ENCODE measurements around the gene CDON. TPM values are rescaled to one million over a fixed set of nuclear protein-coding genes. Genes with fewer than 3 reads are reported as not detected.

CDON gene
- total RNA-seq, 2 experiments from 2014 or later = 3.2 to 4.0 TPM

DNA sequence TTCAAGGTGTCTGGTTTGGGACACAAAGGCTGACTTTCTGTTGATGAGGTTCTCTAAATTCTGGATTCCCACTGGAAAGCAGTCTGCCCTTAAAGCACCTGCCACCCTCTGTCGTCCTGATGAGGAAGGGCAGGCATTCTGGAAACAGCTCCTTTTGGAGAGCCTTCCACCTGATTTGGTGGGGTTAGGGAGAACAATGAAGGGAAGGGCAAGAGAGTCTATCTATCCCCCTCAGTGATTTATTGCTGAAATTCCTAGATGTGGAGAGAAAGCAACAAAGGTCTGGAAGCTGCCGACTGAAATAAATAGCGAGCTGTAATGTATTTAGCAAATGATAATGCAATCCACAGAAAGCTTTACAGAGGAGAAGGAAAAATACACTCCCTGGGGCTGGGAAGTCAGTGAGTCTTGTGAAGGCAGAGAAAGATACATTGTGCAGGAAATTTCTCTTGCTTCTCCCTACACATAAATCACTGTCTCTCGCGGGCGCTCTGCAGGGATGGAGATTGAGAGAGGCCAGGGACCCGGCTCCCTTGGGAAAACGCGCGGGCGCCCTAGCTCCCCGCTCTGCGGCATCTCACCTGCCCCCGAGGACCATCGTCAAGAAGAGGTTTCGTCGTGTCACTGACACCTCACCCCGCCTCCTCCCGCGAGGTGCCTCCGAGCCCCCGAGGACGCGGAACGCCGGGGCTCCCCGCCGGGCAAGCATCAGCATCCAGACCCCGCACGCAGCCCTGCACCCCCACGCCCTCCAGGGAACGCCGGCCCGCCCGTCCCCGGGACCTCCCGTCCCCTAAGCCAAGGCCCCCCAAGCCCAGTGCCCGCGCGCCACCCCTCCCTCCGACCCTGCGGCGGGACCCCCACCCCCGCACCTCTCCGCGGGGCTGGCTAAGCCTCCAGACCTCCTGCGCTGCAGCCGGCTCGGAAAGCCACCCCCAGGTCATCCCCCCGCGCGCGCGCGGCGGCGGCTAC, 673 bp downstream of the CDON start:
- Mint-ChIP-seq H3K4me3 (peak overlapping the region; percentile 74), H3K9me3 (no peaks in the 10 kb centered on the region), H3K27me3 (peaks cover 28% of the 10 kb centered on the region), H3K36me3 (ENCODE audit: low read depth) (no peaks in the 10 kb centered on the region), H3K27ac (peak overlapping the region; percentile 13), H3K4me1 (ENCODE audit: low read depth) (peaks cover 6% of the 10 kb centered on the region)
- ATAC-seq = no peak
- peak; percentile 49 for DNase-seq
- intact Hi-C loops (cut with micrococcal nuclease) = no loop called here
- CTCF ChIA-PET = interaction anchor here (1.4 to 1.8 kb wide), 3 partner anchors 15 to 131 kb away, joined by 4 to 6 read pairs (median 5); no protein-coding TSS in a partner anchor
- POLR2A ChIA-PET = interaction anchor here (0.6 to 1.2 kb wide), 3 partner anchors 10 to 208 kb away, joined by 3 read pairs; no protein-coding TSS in a partner anchor
- TF ChIP-seq, protein P1, sequence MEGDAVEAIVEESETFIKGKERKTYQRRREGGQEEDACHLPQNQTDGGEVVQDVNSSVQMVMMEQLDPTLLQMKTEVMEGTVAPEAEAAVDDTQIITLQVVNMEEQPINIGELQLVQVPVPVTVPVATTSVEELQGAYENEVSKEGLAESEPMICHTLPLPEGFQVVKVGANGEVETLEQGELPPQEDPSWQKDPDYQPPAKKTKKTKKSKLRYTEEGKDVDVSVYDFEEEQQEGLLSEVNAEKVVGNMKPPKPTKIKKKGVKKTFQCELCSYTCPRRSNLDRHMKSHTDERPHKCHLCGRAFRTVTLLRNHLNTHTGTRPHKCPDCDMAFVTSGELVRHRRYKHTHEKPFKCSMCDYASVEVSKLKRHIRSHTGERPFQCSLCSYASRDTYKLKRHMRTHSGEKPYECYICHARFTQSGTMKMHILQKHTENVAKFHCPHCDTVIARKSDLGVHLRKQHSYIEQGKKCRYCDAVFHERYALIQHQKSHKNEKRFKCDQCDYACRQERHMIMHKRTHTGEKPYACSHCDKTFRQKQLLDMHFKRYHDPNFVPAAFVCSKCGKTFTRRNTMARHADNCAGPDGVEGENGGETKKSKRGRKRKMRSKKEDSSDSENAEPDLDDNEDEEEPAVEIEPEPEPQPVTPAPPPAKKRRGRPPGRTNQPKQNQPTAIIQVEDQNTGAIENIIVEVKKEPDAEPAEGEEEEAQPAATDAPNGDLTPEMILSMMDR (IDR thresholded peaks at IDR 0.05) = no peak

DNA sequence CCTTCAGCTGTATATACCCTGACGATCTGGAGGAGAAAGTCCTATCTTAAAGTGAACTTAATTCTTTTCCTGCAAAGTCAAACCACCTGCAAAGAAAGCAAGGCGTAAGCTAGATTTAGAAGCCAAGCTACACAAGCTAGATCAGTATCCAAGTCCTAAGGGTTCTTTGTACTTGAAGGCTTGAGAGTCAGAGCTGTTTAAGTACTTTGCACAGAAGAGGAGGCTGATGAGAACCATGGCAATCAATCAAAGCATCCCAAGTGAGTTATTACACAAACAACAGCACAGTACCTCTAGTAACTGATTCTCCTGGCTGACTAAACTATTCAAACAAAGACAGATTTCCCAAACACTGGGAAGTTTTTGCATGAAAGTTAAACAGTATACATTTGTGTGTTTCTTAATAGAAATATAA, 1.9 kb downstream of the CDON start:
- Mint-ChIP-seq H3K36me3 (ENCODE audit: low read depth) (no peaks in the 10 kb centered on the region), H3K4me1 (ENCODE audit: low read depth) (peaks cover 6% of the 10 kb centered on the region), H3K27ac (no peak overlapping the region), H3K27me3 (peaks cover 29% of the 10 kb centered on the region), H3K9me3 (no peaks in the 10 kb centered on the region), H3K4me3 (no peak overlapping the region)
- TF ChIP-seq, protein P1 (IDR thresholded peaks at IDR 0.05) = no peak
- ATAC-seq (no peak), DNase-seq (no peak)
- ChIA-PET POLR2A (no interaction called here), CTCF (interaction anchor here (1.4 to 1.8 kb wide), 3 partner anchors 14 to 133 kb away, joined by 4 to 6 read pairs (median 5); no protein-coding TSS in a partner anchor)
- intact Hi-C loops (cut with micrococcal nuclease) = no loop called here

DNA sequence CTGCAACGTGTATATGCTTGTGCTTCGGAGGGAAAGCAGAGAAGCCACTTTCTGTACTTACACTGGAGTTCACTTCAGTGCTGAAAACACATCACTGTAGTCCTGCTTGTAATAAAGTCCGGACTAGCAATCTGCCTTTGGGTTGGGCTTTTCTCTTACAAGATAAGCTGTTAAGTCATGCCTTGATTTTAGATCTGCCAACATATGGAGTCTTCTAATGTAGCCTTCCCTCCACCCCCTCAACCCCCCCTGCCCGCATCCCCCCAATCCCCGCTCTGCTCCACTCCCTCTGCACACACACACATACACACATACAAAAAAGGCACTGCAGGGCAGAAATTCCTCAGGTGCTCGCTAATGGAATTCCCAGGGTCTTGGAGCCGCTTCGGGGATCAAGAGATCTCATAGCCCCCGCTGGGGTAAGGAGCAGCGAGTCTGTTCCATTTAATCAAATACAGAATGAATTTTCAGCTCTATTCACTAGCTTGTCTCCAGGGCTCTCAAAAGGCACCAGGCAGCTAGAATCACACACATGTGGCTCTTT, 3.4 kb downstream of the CDON start:
- Mint-ChIP-seq H3K27me3 (peaks cover 29% of the 10 kb centered on the region), H3K27ac (no peak overlapping the region), H3K36me3 (ENCODE audit: low read depth) (no peaks in the 10 kb centered on the region), H3K4me1 (ENCODE audit: low read depth) (peaks cover 6% of the 10 kb centered on the region), H3K4me3 (no peak overlapping the region), H3K9me3 (no peaks in the 10 kb centered on the region)
- no peak for ATAC-seq
- POLR2A ChIA-PET = no interaction called here
- DNase-seq = no peak
- intact Hi-C loops (cut with micrococcal nuclease) = no loop called here
- CTCF ChIA-PET = no interaction called here
- TF ChIP-seq, protein P1 (IDR thresholded peaks at IDR 0.05) = no peak

DNA sequence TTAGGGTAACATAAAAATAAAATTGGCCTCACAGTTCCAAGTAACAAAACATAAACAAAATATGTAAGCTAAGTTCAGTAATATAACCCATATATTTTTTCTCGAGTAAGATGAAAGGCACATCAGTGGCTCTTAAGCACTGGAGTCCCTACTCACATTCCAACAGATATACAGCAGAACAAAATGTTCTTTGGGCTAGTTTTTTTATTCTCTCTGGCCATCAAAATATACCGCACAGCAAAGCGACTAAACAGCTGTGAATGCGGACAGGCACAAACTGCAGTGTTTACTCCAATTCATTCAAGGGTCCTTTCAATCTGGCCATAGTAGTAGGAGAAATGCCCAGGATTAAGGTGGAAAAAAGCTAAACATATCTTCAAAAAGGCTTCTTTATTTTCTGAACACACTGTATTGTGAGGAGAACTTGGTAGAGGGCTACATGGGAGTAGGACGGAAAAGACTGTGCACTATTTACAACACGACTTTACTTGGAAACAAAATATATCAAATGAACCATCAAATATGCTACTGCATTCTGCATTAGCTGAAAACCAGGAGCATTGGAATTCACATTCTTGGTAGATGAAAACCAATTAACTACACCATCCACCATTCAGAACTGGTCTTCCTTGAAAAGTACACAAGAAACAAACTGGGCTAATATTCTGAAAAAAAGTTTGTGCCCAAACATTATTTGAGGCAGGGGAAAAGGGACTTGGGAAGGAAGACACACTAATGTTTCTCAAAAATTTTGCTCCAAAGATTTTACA, 4.4 kb downstream of the CDON start:
- Mint-ChIP-seq H3K9me3 (no peaks in the 10 kb centered on the region), H3K36me3 (ENCODE audit: low read depth) (no peaks in the 10 kb centered on the region), H3K4me1 (ENCODE audit: low read depth) (peaks cover 6% of the 10 kb centered on the region), H3K27ac (no peak overlapping the region), H3K27me3 (peaks cover 29% of the 10 kb centered on the region), H3K4me3 (no peak overlapping the region)
- TF ChIP-seq, protein P1 (IDR thresholded peaks at IDR 0.05) = no peak
- ChIA-PET CTCF (interaction anchor here (1.4 to 2.0 kb wide), 2 partner anchors 15 to 116 kb away, joined by 3 to 5 read pairs; no protein-coding TSS in a partner anchor), POLR2A (no interaction called here)
- intact Hi-C loops (cut with micrococcal nuclease) = no loop called here
- DNase-seq (no peak), ATAC-seq (no peak)
